Measurements from ENCODE around the gene CLCN2. TPM values are rescaled to one million over a fixed set of nuclear protein-coding genes. Genes with fewer than 3 reads are reported as not detected.

CLCN2 gene
- total RNA-seq, 2 experiments from 2014 or later = 4.7 to 4.8 TPM

DNA sequence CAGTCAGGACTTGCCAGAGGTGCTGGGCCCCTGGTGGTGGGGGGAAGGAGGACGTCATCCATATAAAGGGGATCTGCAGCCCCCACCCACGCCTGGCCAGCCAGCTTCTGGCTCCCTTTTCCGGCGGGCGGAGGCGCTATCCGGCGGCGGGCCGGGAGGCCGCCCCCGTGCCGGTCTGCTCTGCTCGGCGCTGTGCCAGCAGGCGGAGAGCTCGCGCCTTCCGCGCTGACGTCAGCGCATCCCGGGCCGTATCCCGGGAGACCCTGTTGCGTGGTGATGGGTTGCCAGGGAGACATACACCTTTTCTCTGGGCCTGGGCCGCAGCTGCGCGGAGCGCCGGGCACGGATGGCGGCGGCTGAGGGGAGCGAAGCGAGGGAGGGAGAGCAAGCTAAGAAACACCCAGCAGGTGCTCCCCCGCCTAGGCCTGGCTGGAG is 22.9 kb downstream of the CLCN2 start:
- H3K4me1 Mint-ChIP-seq (ENCODE audit: low read depth) = peaks cover 37% of the 10 kb centered on the region
- H3K27ac Mint-ChIP-seq = no peak overlapping the region
- ATAC-seq (no peak), DNase-seq (no peak)
- CTCF ChIA-PET = interaction anchor here (1.0 kb wide), 1 partner anchor 15 kb away, joined by 3 read pairs; no protein-coding TSS in a partner anchor
- POLR2A ChIA-PET = interaction anchor here (1.1 kb wide), 1 partner anchor 13 kb away, joined by 3 read pairs; no protein-coding TSS in a partner anchor
- H3K27me3 Mint-ChIP-seq (ENCODE audit: low read depth) = no peaks in the 10 kb centered on the region
- H3K9me3 Mint-ChIP-seq (ENCODE audit: insufficient read depth) = no peaks in the 10 kb centered on the region
- peaks cover 16% of the 10 kb centered on the region for H3K36me3 Mint-ChIP-seq (ENCODE audit: low read depth)
- no peak overlapping the region for H3K4me3 Mint-ChIP-seq

DNA sequence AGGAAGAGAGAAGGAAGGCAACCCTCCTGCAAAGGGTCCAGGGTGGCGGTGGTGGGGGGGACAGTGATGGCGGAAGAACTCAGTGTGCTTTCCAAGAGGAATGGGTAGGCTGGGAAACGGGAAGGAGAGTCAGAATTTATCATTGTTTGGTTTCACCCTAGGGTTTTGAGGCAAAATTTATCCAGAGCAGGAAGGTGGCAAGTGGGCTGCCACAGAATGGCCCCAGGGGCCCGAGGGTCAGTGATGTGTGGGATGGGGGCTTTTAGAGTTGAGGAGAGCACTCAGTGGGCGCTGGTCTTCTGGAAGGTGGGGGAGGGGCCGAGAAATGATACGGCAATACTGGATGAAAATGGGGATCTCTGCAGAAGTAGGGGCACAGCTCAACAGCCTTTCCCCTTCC is 23.4 kb downstream of the CLCN2 start:
- ChIA-PET POLR2A (interaction anchor here (0.8 to 1.6 kb wide), 3 partner anchors 11 to 23 kb away, joined by 3 to 6 read pairs (median 3); no protein-coding TSS in a partner anchor), CTCF (interaction anchor here (1.0 to 1.1 kb wide), 2 partner anchors 16 to 33 kb away, joined by 3 read pairs; no protein-coding TSS in a partner anchor)
- DNase-seq (no peak), ATAC-seq (no peak)
- H3K4me3 Mint-ChIP-seq = no peak overlapping the region
- H3K27ac Mint-ChIP-seq = no peak overlapping the region
- no peaks in the 10 kb centered on the region for H3K27me3 Mint-ChIP-seq (ENCODE audit: low read depth)
- H3K4me1 Mint-ChIP-seq (ENCODE audit: low read depth) = peaks cover 42% of the 10 kb centered on the region
- no peaks in the 10 kb centered on the region for H3K9me3 Mint-ChIP-seq (ENCODE audit: insufficient read depth)
- H3K36me3 Mint-ChIP-seq (ENCODE audit: low read depth) = peaks cover 22% of the 10 kb centered on the region

DNA sequence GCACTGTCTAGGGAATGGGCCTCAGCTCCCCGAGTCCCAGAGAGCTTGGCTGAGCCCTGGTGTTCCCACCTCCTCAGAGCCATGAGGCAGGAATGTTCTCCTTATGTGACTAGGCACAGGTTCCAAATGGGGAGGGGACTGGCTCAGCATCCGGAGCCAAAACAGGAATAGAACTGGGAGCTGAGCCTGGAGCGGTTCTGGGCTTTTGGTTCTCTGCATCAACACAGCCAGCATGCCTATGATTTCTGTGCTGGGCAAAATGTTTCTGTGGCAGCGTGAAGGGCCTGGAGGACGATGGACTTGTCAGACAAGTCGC is 24.0 kb downstream of the CLCN2 start, which contains the start of gene FAM131A:
FAM131A (plus strand) TSS at position 202 of the 316 bp plus-strand sequence; CDS start at position 233, 31 bp downstream.
- Mint-ChIP-seq H3K27ac (peak within 1 kb of the TSS; percentile 82), H3K27me3 (ENCODE audit: low read depth) (no peaks in the 10 kb centered on the region), H3K4me3 (peak within 1 kb of the TSS; percentile 77), H3K4me1 (ENCODE audit: low read depth) (peaks cover 49% of the 10 kb centered on the region), H3K36me3 (ENCODE audit: low read depth) (peaks cover 28% of the 10 kb centered on the region), H3K9me3 (ENCODE audit: insufficient read depth) (no peaks in the 10 kb centered on the region)
- no peak for ATAC-seq
- DNase-seq = no peak
- CTCF ChIA-PET = interaction anchor here (1.1 to 1.5 kb wide), 3 partner anchors 8 to 34 kb away, joined by 3 to 4 read pairs (median 4); no protein-coding TSS in a partner anchor
- POLR2A ChIA-PET = interaction anchor here (0.8 to 1.6 kb wide), 2 partner anchors 10 to 22 kb away, joined by 3 to 6 read pairs; no protein-coding TSS in a partner anchor

DNA sequence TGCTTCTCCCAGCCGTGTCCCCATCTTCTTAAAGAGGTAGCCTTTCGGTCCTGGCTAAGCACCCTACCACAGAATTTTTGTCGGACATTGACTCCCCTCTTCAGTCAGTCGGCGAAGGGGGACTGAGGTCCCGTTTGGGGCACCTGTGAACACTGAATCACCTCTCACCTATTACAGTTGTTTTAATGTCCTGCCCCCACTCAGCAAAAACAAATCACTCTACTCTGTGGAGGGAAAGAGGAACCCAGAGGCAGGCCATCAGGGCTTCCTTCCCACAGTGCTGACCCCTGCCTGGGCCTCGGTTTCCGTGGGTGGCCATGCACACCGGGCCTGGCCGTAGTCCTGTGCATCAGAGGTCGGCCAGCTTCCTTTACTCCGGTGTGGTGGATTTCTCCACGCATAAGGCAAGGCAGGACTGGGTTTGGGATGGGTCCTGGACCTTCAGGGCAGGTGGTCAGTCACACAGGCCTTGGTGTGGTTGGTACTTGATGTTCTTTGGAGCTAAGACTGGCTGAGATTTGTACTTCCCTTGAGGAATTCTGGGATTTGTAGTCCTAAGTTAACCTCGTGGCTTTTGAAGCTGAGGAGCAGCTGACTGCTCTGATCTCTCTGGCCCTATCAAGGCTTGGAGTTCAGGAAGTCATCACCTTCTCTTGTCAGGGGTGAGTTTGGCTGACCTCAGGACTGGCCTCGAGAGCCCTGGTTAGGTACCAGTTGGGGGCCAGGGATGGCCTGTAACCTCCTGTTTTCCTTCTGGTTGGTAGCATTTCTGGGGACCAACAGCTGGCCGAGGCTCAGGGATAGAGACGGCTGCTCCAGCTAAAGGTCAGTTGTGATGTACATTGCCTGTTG is 24.6 kb downstream of the CLCN2 start:
- peak overlapping the region; percentile 82 for H3K27ac Mint-ChIP-seq
- H3K27me3 Mint-ChIP-seq (ENCODE audit: low read depth) = no peaks in the 10 kb centered on the region
- peak overlapping the region; percentile 77 for H3K4me3 Mint-ChIP-seq
- DNase-seq (no peak), ATAC-seq (no peak)
- H3K36me3 Mint-ChIP-seq (ENCODE audit: low read depth) = peaks cover 33% of the 10 kb centered on the region
- ChIA-PET CTCF (interaction anchor here (1.1 to 1.5 kb wide), 3 partner anchors 9 to 35 kb away, joined by 3 to 4 read pairs (median 4); no protein-coding TSS in a partner anchor), POLR2A (interaction anchor here (0.8 to 1.6 kb wide), 2 partner anchors 10 to 21 kb away, joined by 3 to 6 read pairs; no protein-coding TSS in a partner anchor)
- no peaks in the 10 kb centered on the region for H3K9me3 Mint-ChIP-seq (ENCODE audit: insufficient read depth)
- H3K4me1 Mint-ChIP-seq (ENCODE audit: low read depth) = peaks cover 52% of the 10 kb centered on the region

DNA sequence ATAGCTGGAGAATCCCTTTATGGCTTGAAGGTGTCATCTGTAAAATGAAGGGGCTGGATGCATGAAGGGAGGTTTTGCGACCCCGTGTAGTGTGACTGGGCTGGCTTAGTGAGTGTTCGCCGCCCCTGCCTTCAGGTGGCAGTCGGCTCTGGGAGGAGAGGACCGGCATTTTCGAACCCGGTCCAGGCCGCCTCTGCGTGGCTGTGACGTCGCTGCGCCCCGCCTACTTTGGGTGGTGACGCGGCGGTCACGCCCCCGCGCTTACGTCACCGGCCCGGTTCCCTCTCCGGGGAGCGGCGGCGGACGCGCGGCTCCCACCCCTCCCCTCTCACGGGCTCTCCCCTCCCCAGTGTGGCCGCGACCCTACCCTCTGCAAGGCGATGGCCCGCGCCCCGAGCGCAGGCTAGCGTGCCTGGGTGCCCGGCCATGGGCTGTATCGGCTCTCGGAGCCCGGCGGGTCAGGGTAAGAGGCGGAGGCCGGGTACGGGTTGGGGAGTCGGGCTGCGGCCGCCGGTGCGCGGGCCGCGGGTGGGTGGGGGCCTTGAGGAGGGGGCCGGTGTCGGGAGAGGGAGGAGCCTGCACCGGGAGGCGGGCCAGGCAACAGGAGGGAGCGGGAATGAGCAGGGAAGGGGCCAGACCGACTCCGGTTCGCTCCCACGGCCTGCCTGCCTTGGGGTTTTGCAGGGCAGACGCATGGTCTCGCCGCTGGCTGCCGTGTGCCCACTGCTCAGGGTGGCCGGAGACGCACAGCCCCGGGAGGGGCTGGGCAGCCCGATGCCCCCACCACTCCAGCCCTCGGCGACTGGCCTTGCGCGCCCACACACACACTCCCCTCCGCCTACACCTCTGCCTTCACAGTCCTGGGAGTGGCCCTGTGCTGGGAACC is 25.5 kb downstream of the CLCN2 start:
- DNase-seq = peak; percentile 86
- Mint-ChIP-seq H3K36me3 (ENCODE audit: low read depth) (peaks cover 40% of the 10 kb centered on the region), H3K27me3 (ENCODE audit: low read depth) (no peaks in the 10 kb centered on the region), H3K9me3 (ENCODE audit: insufficient read depth) (no peaks in the 10 kb centered on the region), H3K27ac (peak overlapping the region; percentile 87), H3K4me1 (ENCODE audit: low read depth) (peaks cover 48% of the 10 kb centered on the region), H3K4me3 (peak overlapping the region; percentile 77)
- peak; percentile 71 for ATAC-seq
- ChIA-PET POLR2A (no interaction called here), CTCF (interaction anchor here (1.2 to 1.5 kb wide), 3 partner anchors 10 to 18 kb away, joined by 4 to 6 read pairs (median 4); no protein-coding TSS in a partner anchor)

DNA sequence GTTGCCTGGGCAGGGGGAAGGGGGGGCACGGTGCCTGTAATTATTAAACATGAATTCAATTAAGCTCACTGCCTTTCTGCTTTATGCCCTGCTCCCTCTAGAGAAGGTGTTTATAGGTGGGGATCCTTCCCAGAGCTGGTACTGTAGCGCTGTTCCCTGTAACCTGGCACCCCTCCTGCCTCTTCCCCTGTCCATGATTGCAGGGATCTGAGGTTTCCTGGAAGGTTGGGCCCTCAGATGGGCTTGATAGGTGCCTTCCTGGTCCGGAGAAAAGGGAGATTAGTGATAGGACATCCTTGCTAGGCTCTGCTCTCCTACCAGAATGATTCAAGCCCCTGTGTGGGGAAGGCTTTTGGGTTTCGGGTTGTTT is 26.1 kb downstream of the CLCN2 start:
- Mint-ChIP-seq H3K27me3 (ENCODE audit: low read depth) (no peaks in the 10 kb centered on the region), H3K36me3 (ENCODE audit: low read depth) (peaks cover 45% of the 10 kb centered on the region), H3K9me3 (ENCODE audit: insufficient read depth) (no peaks in the 10 kb centered on the region), H3K27ac (peak overlapping the region; percentile 87), H3K4me1 (ENCODE audit: low read depth) (peaks cover 43% of the 10 kb centered on the region), H3K4me3 (peak overlapping the region; percentile 77)
- ChIA-PET POLR2A (no interaction called here), CTCF (interaction anchor here (1.3 kb wide), 1 partner anchor 18 kb away, joined by 6 read pairs; no protein-coding TSS in a partner anchor)
- DNase-seq = no peak
- no peak for ATAC-seq

DNA sequence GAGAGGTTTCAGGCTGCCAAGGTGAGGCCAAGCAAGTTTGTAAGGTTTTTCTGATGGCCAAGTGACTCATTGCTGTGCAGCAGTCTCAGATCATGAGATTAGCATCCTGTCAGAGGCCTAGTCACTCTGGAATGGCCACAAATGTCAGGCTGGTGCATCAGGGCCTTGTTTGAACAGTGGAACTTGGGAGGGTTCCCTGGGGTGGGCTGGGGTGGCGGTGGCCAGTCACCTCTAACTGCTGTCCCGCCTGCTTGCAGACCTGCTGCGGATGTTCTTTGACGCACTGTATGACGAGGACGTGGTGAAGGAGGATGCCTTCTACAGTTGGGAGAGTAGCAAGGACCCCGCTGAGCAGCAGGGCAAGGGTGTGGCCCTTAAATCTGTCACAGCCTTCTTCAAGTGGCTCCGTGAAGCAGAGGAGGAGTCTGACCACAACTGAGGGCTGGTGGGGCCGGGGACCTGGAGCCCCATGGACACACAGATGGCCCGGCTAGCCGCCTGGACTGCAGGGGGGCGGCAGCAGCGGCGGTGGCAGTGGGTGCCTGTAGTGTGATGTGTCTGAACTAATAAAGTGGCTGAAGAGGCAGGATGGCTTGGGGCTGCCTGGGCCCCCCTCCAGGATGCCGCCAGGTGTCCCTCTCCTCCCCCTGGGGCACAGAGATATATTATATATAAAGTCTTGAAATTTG is 26.8 kb downstream of the CLCN2 start:
- no peaks in the 10 kb centered on the region for H3K27me3 Mint-ChIP-seq (ENCODE audit: low read depth)
- ChIA-PET CTCF (interaction anchor here (1.3 kb wide), 1 partner anchor 19 kb away, joined by 6 read pairs; no protein-coding TSS in a partner anchor), POLR2A (no interaction called here)
- ATAC-seq (peak; percentile 32), DNase-seq (peak; percentile 54)
- peak overlapping the region; percentile 81 for H3K27ac Mint-ChIP-seq
- H3K36me3 Mint-ChIP-seq (ENCODE audit: low read depth) = peaks cover 49% of the 10 kb centered on the region
- H3K4me3 Mint-ChIP-seq = peak overlapping the region; percentile 22
- H3K9me3 Mint-ChIP-seq (ENCODE audit: insufficient read depth) = no peaks in the 10 kb centered on the region
- peaks cover 43% of the 10 kb centered on the region for H3K4me1 Mint-ChIP-seq (ENCODE audit: low read depth)

DNA sequence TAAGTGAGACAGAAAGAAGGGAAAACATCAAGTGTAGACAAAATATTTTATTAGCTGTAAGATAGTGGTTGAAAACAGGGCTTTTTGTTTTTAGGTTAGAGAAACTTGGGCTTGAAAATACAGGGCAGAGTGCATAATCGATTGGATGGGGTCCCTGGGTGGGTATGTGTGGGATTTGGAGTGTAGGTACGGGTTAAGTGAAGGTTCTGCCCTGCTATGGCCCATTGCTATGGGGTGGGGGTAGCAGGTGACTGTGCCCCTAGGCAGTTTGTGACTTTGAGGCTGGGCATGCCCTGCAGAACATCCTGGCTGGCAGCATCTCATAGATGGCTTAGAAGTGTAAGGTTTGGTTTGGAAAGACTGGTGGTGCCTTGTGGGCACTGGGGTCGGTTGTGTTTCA is 27.7 kb downstream of the CLCN2 start:
- ATAC-seq = no peak
- ChIA-PET POLR2A (no interaction called here), CTCF (interaction anchor here (0.7 kb wide), 1 partner anchor 199 kb away, joined by 3 read pairs; no protein-coding TSS in a partner anchor)
- Mint-ChIP-seq H3K4me3 (no peak overlapping the region), H3K4me1 (ENCODE audit: low read depth) (peaks cover 43% of the 10 kb centered on the region), H3K36me3 (ENCODE audit: low read depth) (peaks cover 56% of the 10 kb centered on the region), H3K27me3 (ENCODE audit: low read depth) (no peaks in the 10 kb centered on the region), H3K9me3 (ENCODE audit: insufficient read depth) (no peaks in the 10 kb centered on the region), H3K27ac (peak overlapping the region; percentile 81)
- no peak for DNase-seq

DNA sequence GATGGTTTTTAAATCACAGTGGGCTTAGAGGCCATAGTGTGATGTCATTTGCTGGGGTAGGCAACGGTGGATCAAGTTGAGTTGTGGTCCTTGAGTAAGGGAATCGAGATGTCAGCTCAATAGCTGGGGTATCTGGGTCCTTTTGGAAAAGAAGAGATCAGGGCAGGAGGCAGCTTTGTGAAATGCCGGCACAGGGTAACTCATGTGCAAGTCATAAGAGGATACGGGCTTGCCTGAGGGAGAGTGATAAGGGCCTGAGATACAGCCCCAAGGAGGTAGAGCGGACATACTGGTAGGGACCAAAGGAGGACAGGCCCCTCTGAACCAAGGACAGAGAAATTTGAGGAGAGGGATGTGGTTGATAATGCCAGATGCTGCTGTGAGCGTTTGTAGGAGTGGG is 28.2 kb downstream of the CLCN2 start:
- Mint-ChIP-seq H3K36me3 (ENCODE audit: low read depth) (peaks cover 62% of the 10 kb centered on the region), H3K27me3 (ENCODE audit: low read depth) (no peaks in the 10 kb centered on the region), H3K27ac (peak overlapping the region; percentile 81), H3K4me1 (ENCODE audit: low read depth) (peaks cover 43% of the 10 kb centered on the region), H3K4me3 (no peak overlapping the region), H3K9me3 (ENCODE audit: insufficient read depth) (no peaks in the 10 kb centered on the region)
- DNase-seq (no peak), ATAC-seq (no peak)
- ChIA-PET POLR2A (no interaction called here), CTCF (interaction anchor here (0.7 kb wide), 1 partner anchor 199 kb away, joined by 3 read pairs; no protein-coding TSS in a partner anchor)

DNA sequence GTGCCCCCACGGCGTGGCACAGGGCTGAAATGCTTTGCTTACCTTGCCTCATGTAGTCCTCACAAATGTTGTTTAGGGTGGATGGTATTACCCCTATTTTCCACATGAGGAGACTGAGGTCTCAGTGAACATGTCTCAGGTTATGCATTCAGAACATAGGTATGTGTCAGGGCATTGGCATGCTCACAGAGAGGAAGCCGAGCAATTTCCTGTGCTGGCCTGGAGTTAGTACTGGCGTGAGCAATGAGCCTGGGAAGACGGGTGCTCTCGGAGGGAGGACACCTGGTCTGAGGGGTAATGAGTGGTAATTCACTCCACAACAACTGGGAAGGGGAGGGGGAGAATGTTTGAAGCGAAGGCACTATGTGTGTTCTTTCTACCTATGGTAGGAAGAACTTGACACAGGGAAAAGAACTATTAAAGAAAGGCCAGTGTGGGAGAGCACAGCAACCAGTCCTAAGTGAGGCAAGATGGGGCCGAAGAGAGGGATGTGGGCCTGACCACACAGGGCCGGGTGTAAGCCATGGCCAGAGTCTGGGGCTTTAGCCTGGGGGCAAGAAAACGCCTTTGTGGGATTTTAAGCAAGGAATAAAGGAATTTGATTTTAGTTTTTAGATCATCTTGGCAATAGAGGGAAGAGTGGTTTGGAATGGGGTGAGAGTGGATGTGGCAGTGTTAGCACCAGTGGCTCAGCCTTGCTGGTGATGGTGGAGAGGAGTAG is 28.9 kb downstream of the CLCN2 start:
- Mint-ChIP-seq H3K4me1 (ENCODE audit: low read depth) (peaks cover 43% of the 10 kb centered on the region), H3K27ac (peak overlapping the region; percentile 81), H3K4me3 (no peak overlapping the region), H3K27me3 (ENCODE audit: low read depth) (no peaks in the 10 kb centered on the region), H3K36me3 (ENCODE audit: low read depth) (peaks cover 68% of the 10 kb centered on the region), H3K9me3 (ENCODE audit: insufficient read depth) (no peaks in the 10 kb centered on the region)
- POLR2A ChIA-PET = no interaction called here
- DNase-seq (no peak), ATAC-seq (no peak)
- CTCF ChIA-PET = no interaction called here
